ENCODE measurements around the gene BNIP5. TPM values are rescaled to one million over a fixed set of nuclear protein-coding genes. Genes with fewer than 3 reads are reported as not detected.

Gene BNIP5
- total RNA-seq, 2 experiments from 2014 or later: not detected

- no peak overlapping the region for H3K4me3 Mint-ChIP-seq
- H3K4me1 Mint-ChIP-seq (ENCODE audit: low read depth): no peaks in the 10 kb centered on the region
- TF ChIP-seq CTCF (IDR thresholded peaks at IDR 0.05): no peak
- intact Hi-C loops (cut with DNase I, micrococcal nuclease): no loop called here
- no peaks in the 10 kb centered on the region for H3K9me3 ChIP-seq (ENCODE audit: control insufficient read depth in 1 of 2, insufficient read depth in 1 of 2, low read length in 2 of 2)
- H3K4me3 ChIP-seq (ENCODE audit: low read length): no peak overlapping the region
- no peaks in the 10 kb centered on the region for H3K36me3 ChIP-seq (ENCODE audit: insufficient read depth, low read length)
- ChIA-PET CTCF (interaction anchor here (0.9 kb wide), 1 partner anchor 36 kb away, joined by 6 read pairs; no protein-coding TSS in a partner anchor), POLR2A (no interaction called here)
- no peaks in the 10 kb centered on the region for H3K9me3 Mint-ChIP-seq
- H3K36me3 Mint-ChIP-seq (ENCODE audit: low read depth): no peaks in the 10 kb centered on the region
- ATAC-seq (ENCODE audit: poor library complexity) (no peak), DNase-seq (no peak)
- H3K27ac ChIP-seq (ENCODE audit: low read depth in 1 of 2, low read length in 2 of 2): no peak overlapping the region
- peaks cover 38% of the 10 kb centered on the region for H3K27me3 Mint-ChIP-seq
- H3K4me1 ChIP-seq (ENCODE audit: insufficient read depth, low read length): no peaks in the 10 kb centered on the region
- H3K27me3 ChIP-seq (ENCODE audit: control insufficient read depth in 1 of 2, insufficient read depth in 2 of 2, low read length in 2 of 2): peaks cover 4 to 7% of the 10 kb centered on the region in 2 experiments
- no peak overlapping the region for H3K27ac Mint-ChIP-seq
Observed at GRCh38 chr6:36276581-36277536, 59.8 kb downstream of the BNIP5 start.

GRCh38 chr6:36273802-36274514 lies 62.7 kb downstream of the BNIP5 start:
- H3K27me3 ChIP-seq (ENCODE audit: control insufficient read depth in 1 of 2, insufficient read depth in 2 of 2, low read length in 2 of 2): peaks cover 0 to 5% of the 10 kb centered on the region in 2 experiments
- no peaks in the 10 kb centered on the region for H3K4me1 ChIP-seq (ENCODE audit: insufficient read depth, low read length)
- no peaks in the 10 kb centered on the region for H3K9me3 ChIP-seq (ENCODE audit: control insufficient read depth in 1 of 2, insufficient read depth in 1 of 2, low read length in 2 of 2)
- H3K27ac ChIP-seq (ENCODE audit: low read depth in 1 of 2, low read length in 2 of 2): no peak overlapping the region
- POLR2A ChIA-PET: no interaction called here
- H3K9me3 Mint-ChIP-seq: no peaks in the 10 kb centered on the region
- no peak overlapping the region for H3K4me3 Mint-ChIP-seq
- H3K27ac Mint-ChIP-seq: no peak overlapping the region
- H3K36me3 Mint-ChIP-seq (ENCODE audit: low read depth): no peaks in the 10 kb centered on the region
- no peaks in the 10 kb centered on the region for H3K4me1 Mint-ChIP-seq (ENCODE audit: low read depth)
- intact Hi-C loops (cut with DNase I, micrococcal nuclease): no loop called here
- TF ChIP-seq CTCF (IDR thresholded peaks at IDR 0.05): no peak
- no peaks in the 10 kb centered on the region for H3K36me3 ChIP-seq (ENCODE audit: insufficient read depth, low read length)
- ATAC-seq (ENCODE audit: poor library complexity): no peak
- CTCF ChIA-PET: no interaction called here
- H3K27me3 Mint-ChIP-seq: peaks cover 32% of the 10 kb centered on the region
- H3K4me3 ChIP-seq (ENCODE audit: low read length): no peak overlapping the region
- no peak for DNase-seq

- no peaks in the 10 kb centered on the region for H3K9me3 Mint-ChIP-seq
- intact Hi-C loops (cut with DNase I, micrococcal nuclease): no loop called here
- no peaks in the 10 kb centered on the region for H3K4me1 ChIP-seq (ENCODE audit: insufficient read depth, low read length)
- H3K27ac Mint-ChIP-seq: no peak overlapping the region
- H3K4me3 ChIP-seq (ENCODE audit: low read length): no peak overlapping the region
- ChIA-PET CTCF (no interaction called here), POLR2A (no interaction called here)
- no peaks in the 10 kb centered on the region for H3K4me1 Mint-ChIP-seq (ENCODE audit: low read depth)
- ATAC-seq (ENCODE audit: poor library complexity) (no peak), DNase-seq (no peak)
- H3K36me3 ChIP-seq (ENCODE audit: insufficient read depth, low read length): no peaks in the 10 kb centered on the region
- peaks cover 0 to 5% of the 10 kb centered on the region in 2 experiments for H3K27me3 ChIP-seq (ENCODE audit: control insufficient read depth in 1 of 2, insufficient read depth in 2 of 2, low read length in 2 of 2)
- no peaks in the 10 kb centered on the region for H3K9me3 ChIP-seq (ENCODE audit: control insufficient read depth in 1 of 2, insufficient read depth in 1 of 2, low read length in 2 of 2)
- H3K27me3 Mint-ChIP-seq: peaks cover 28% of the 10 kb centered on the region
- H3K4me3 Mint-ChIP-seq: no peak overlapping the region
- TF ChIP-seq CTCF (IDR thresholded peaks at IDR 0.05): no peak
- no peaks in the 10 kb centered on the region for H3K36me3 Mint-ChIP-seq (ENCODE audit: low read depth)
- H3K27ac ChIP-seq (ENCODE audit: low read depth in 1 of 2, low read length in 2 of 2): no peak overlapping the region
Observed at GRCh38 chr6:36273067-36273466, 63.6 kb downstream of the BNIP5 start.
